Thoracic aorta (tissue), 2 donors: ENCODE results near the gene P2RY12. TPM values are rescaled to one million over a fixed set of nuclear protein-coding genes. Genes with fewer than 3 reads are reported as not detected.

Experiments
- ATAC-seq: fragments of 150-250 bp; one replicate; pipeline ENCODE4 v1.8.0; 2017; ENCODE audit warnings: low read depth; ENCODE audit not compliant: insufficient number of reproducible peaks, low FRiP score
- DNase-seq: peaks from one replicate; pipeline ENCODE4 v3.0.0-alpha.2; 2020; ENCODE audit warnings: low spot score
- H3K27ac ChIP-seq, 2 donors: fragments of 200-600 bp; sonication (generic); 1 replicate in 1 of 2; 2 replicates in 1 of 2; pipeline ENCODE4 v1.5.1; 2016; ENCODE audit warnings: mild to moderate bottlenecking in 2 of 2, moderate library complexity in 2 of 2
- H3K27me3 ChIP-seq: fragments of 200-600 bp; sonication (generic); replicated peaks from 2 replicates; pipeline ENCODE4 v1.6.0; 2016; ENCODE audit warnings: mild to moderate bottlenecking; ENCODE audit not compliant: insufficient read depth
- H3K36me3 ChIP-seq: fragments of 200-600 bp; sonication (generic); one replicate; pipeline ENCODE4 v1.5.1; 2016
- H3K4me1 ChIP-seq, 2 donors: fragments of 200-600 bp; sonication (generic); 1 replicate in 1 of 2; 2 replicates in 1 of 2; pipeline versions ENCODE4 v1.5.1 to v1.6.0; 2016; ENCODE audit warnings: low read depth in 2 of 2, mild to moderate bottlenecking in 1 of 2; ENCODE audit not compliant: control insufficient read depth in 1 of 2
- H3K4me3 ChIP-seq: fragments of 200-600 bp; sonication (generic); 2 replicates; pipeline ENCODE4 v1.5.1; 2016; ENCODE audit warnings: mild to moderate bottlenecking
- H3K9me3 ChIP-seq: fragments of 200-600 bp; sonication (generic); 2 replicates; pipeline ENCODE4 v1.5.1; 2016
- total RNA-seq, 2 donors: library from RNA; depleted of rRNA; stranded (reverse); fragments of >200 nt; gene quantifications; one replicate each; pipeline versions ENCODE4 v1.1.0 to v1.2.3, GENCODE V29; 2016
- TF ChIP-seq, protein P1 (sequence below): fragments of 200-600 bp; sonication (generic); IDR thresholded peaks from one replicate; pipeline ENCODE4 v1.5.1; 2019; ENCODE audit warnings: antibody characterized with exemption

The P2RY12 gene
- total RNA-seq, 2 donors from 2014 or later = 2.2 to 10.7 TPM

DNA sequence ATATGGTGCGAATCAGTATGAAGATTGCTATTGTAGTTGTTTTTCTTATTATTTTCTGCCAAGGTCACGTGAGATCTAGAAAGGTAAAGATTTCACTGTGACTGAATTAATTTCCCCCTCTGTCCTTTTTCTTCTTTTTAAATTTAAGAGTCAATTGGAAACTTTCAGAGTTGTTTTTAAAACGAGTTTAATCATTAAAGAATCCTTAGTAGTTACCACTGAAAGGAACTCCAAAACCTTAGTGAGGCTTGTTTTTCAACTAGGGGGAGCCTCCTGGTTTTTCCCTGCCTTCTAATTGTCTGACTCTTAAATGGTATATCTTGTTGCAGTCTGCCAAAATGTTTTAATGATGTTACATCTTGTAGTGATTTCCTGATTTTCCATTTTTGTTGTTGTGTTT lies 17.6 kb downstream of the P2RY12 start:
- no peak for DNase-seq
- no peaks in the 10 kb centered on the region for H3K27me3 ChIP-seq
- H3K9me3 ChIP-seq = no peaks in the 10 kb centered on the region
- no peak overlapping the region for H3K4me3 ChIP-seq
- H3K36me3 ChIP-seq = no peaks in the 10 kb centered on the region
- H3K27ac ChIP-seq = no peak overlapping the region
- TF ChIP-seq, protein P1, sequence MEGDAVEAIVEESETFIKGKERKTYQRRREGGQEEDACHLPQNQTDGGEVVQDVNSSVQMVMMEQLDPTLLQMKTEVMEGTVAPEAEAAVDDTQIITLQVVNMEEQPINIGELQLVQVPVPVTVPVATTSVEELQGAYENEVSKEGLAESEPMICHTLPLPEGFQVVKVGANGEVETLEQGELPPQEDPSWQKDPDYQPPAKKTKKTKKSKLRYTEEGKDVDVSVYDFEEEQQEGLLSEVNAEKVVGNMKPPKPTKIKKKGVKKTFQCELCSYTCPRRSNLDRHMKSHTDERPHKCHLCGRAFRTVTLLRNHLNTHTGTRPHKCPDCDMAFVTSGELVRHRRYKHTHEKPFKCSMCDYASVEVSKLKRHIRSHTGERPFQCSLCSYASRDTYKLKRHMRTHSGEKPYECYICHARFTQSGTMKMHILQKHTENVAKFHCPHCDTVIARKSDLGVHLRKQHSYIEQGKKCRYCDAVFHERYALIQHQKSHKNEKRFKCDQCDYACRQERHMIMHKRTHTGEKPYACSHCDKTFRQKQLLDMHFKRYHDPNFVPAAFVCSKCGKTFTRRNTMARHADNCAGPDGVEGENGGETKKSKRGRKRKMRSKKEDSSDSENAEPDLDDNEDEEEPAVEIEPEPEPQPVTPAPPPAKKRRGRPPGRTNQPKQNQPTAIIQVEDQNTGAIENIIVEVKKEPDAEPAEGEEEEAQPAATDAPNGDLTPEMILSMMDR = no peak
- peaks cover 0 to 2% of the 10 kb centered on the region in 2 donors for H3K4me1 ChIP-seq
- ATAC-seq = no peak

DNA sequence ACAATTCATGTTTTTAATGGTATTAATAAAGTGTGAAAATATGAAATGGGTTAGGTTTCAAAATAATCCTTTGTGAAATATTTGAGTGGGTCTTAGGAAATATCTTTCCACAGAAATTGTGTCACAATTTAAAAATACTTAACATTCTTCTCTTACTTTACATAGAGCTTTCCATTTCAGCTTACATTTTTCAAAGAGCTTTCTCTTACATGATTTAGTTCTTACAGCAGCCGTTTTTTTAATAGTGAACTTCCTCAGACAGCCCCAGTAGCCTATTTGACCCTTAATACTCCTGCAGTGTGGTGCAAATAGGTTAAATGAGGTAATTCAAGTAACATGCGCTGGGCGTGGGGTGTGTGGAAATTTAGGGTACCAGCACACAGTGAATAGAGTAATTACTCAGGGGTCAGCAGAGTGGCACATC lies 21.8 kb downstream of the P2RY12 start:
- no peaks in the 10 kb centered on the region for H3K9me3 ChIP-seq
- H3K4me3 ChIP-seq = no peak overlapping the region
- TF ChIP-seq, protein P1 = no peak
- no peak overlapping the region for H3K27ac ChIP-seq
- peaks cover 0 to 4% of the 10 kb centered on the region in 2 donors for H3K4me1 ChIP-seq
- no peaks in the 10 kb centered on the region for H3K27me3 ChIP-seq
- no peaks in the 10 kb centered on the region for H3K36me3 ChIP-seq
- no peak for ATAC-seq
- no peak for DNase-seq

DNA sequence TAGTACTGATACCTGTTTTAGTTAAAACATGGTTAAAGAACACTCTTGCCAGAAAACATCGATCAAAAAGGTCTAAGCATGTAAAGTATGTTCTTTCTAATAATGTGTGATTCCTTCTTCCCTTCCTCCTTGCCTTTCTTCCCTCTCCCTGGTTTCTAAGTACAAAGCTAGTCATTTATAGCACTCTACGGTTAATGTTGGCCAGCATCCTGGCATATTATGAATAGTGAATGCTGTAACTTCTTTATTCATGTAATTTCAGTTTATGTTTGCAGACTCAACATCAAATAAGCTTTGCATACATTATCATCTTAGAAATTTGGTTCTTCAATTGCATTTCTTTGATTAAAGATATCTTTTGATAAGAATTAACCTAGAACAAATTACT lies 27.1 kb downstream of the P2RY12 start:
- no peaks in the 10 kb centered on the region for H3K36me3 ChIP-seq
- ATAC-seq (no peak), DNase-seq (no peak)
- no peaks in the 10 kb centered on the region for H3K27me3 ChIP-seq
- no peak overlapping the region for H3K27ac ChIP-seq
- H3K9me3 ChIP-seq = no peaks in the 10 kb centered on the region
- TF ChIP-seq, protein P1 = no peak
- peaks cover 9 to 18% of the 10 kb centered on the region in 2 donors for H3K4me1 ChIP-seq
- peak overlapping the region; percentile 49 for H3K4me3 ChIP-seq

DNA sequence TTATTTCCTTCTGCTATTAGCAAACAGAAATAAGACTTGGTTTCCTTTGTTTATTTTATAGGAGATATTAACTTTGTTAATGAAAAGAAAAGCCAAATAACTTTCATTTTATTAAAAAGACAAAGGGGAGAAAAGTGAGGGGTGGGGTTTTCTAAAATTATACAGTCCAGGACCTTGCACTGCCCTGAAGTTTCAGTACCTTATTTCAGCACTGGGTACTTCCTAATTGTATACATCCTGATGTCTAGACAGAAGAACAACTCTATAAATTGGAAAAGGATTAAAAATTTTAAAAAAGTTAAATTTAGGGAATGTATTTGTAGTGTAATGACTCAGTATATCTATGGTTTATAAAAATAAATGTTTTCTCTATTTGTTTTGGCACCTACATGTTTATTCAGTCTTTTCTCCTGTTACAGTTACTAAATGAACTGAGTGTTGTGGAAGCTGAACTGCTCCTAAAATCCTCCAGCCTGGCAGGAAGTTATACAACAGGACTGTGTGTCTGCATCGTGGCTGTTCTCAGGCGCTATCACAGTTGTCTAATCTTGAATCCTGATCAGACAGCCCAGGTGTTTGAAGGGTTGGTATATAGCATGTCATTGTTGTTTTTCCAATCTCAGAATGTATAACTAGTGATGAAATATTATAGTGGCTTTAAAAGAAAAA lies 27.6 kb downstream of the P2RY12 start:
- no peaks in the 10 kb centered on the region for H3K27me3 ChIP-seq
- H3K4me1 ChIP-seq = peaks cover 9 to 18% of the 10 kb centered on the region in 2 donors
- DNase-seq (no peak), ATAC-seq (no peak)
- H3K27ac ChIP-seq = peak overlapping the region in 1 of 2 donors; percentile 23
- no peaks in the 10 kb centered on the region for H3K9me3 ChIP-seq
- TF ChIP-seq, protein P1 = no peak
- no peaks in the 10 kb centered on the region for H3K36me3 ChIP-seq
- peak overlapping the region; percentile 49 for H3K4me3 ChIP-seq

DNA sequence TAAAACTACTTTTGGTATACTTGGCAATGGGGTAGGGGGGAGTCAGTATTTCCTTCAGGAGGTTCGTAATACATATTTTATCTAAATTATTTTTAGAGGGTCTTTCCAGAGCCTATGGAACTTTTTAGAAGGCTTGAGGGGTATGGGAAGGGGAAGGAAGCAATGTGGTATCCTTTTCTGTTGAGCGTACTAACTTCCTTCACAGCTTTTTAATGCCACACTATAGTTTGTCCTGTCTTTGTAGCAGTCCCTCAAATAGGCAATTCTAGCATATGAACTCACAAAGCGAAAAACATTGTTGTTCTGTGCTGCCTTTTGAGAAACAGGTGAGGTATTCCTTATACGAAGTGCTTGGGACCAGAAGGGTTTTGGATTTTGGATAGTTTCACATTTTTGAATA lies 32.9 kb downstream of the P2RY12 start:
- H3K27ac ChIP-seq = no peak overlapping the region
- no peaks in the 10 kb centered on the region for H3K27me3 ChIP-seq
- no peak for DNase-seq
- ATAC-seq = no peak
- no peaks in the 10 kb centered on the region for H3K9me3 ChIP-seq
- no peak overlapping the region for H3K4me3 ChIP-seq
- TF ChIP-seq, protein P1 = no peak
- H3K4me1 ChIP-seq = peaks cover under 1 to 3% of the 10 kb centered on the region in 2 donors
- no peaks in the 10 kb centered on the region for H3K36me3 ChIP-seq
